Liver (tissue), 9 donors: Measurements from ENCODE around the gene CCDC88C. TPM values are rescaled to one million over a fixed set of nuclear protein-coding genes. Genes with fewer than 3 reads are reported as not detected.
A peak's percentile ranks its signal among the peaks of the same experiment; 100 is the strongest.

ENCODE experiments used
- DNase-seq: peaks from one replicate; pipeline ENCODE4 v3.0.0-alpha.2; 2017; ENCODE audit warnings: low spot score
- H3K27ac ChIP-seq, 2 donors: one replicate each; pipeline ENCODE4 v1.7.0; 2013; ENCODE audit warnings: inconsistent platforms in 2 of 2, low read length in 2 of 2, control low read depth in 1 of 2, low read depth in 1 of 2, mild to moderate bottlenecking in 1 of 2
- H3K27me3 ChIP-seq, 4 donors: one replicate each; pipeline versions ENCODE4 v1.6.1 to v1.7.0; 2013; ENCODE audit warnings: low read length in 3 of 4, inconsistent platforms in 1 of 4, mild to moderate bottlenecking in 1 of 4, moderate library complexity in 1 of 4; ENCODE audit not compliant: control insufficient read depth in 4 of 4, insufficient read depth in 4 of 4
- H3K36me3 ChIP-seq, 4 donors: one replicate each; pipeline versions ENCODE4 v1.6.1 to v1.7.0; 2013; ENCODE audit warnings: low read length in 3 of 4, mild to moderate bottlenecking in 3 of 4, low read depth in 1 of 4, moderate library complexity in 1 of 4; ENCODE audit not compliant: control insufficient read depth in 4 of 4, insufficient read depth in 3 of 4
- H3K4me1 ChIP-seq, 4 donors: one replicate each; pipeline versions ENCODE4 v1.6.1 to v1.7.0; 2013; ENCODE audit warnings: low read length in 3 of 4, mild to moderate bottlenecking in 3 of 4, moderate library complexity in 1 of 4; ENCODE audit not compliant: control insufficient read depth in 4 of 4, insufficient read depth in 4 of 4
- H3K4me3 ChIP-seq, 3 donors: one replicate each; pipeline versions ENCODE4 v1.6.1 to v1.7.0; 2013; ENCODE audit warnings: low read length in 3 of 3, control low read depth in 1 of 3, low read depth in 1 of 3, mild to moderate bottlenecking in 1 of 3
- H3K9ac ChIP-seq, 2 donors: one replicate each; pipeline ENCODE4 v1.7.0; 2013; ENCODE audit warnings: low read length in 2 of 2, mild to moderate bottlenecking in 2 of 2, moderate library complexity in 2 of 2, control low read depth in 1 of 2, low read depth in 1 of 2
- H3K9me3 ChIP-seq, 4 donors: one replicate each; pipeline versions ENCODE4 v1.6.1 to v1.7.0; 2013; ENCODE audit warnings: low read length in 3 of 4; ENCODE audit not compliant: control insufficient read depth in 4 of 4
- FOXA1 ChIP-seq: IDR thresholded peaks from 2 replicates; pipeline ENCODE4 v1.6.1; 2016; ENCODE audit warnings: antibody characterized with exemption
- FOXA2 ChIP-seq: IDR thresholded peaks from 2 replicates; pipeline ENCODE4 v1.6.1; 2016; ENCODE audit warnings: antibody characterized with exemption
- GABPA ChIP-seq, 2 donors: IDR thresholded peaks in 1 of 2; conservative IDR thresholded peaks in 1 of 2; 2 replicates each; pipeline ENCODE4 v1.6.1; 2016; ENCODE audit warnings: antibody characterized with exemption in 2 of 2, mild to moderate bottlenecking in 1 of 2, moderate library complexity in 1 of 2
- HNF4G ChIP-seq: IDR thresholded peaks from 2 replicates; pipeline ENCODE4 v1.6.1; 2016; ENCODE audit warnings: antibody characterized with exemption
- JUND ChIP-seq, 2 donors: IDR thresholded peaks; 2 replicates each; pipeline ENCODE4 v1.6.1; 2016; ENCODE audit warnings: antibody characterized with exemption in 2 of 2
- NR2F2 ChIP-seq: IDR thresholded peaks from 2 replicates; pipeline ENCODE4 v1.6.1; 2016; ENCODE audit warnings: antibody characterized with exemption
- RAD21 ChIP-seq, 2 donors: IDR thresholded peaks; 2 replicates each; pipeline ENCODE4 v1.6.1; 2016; ENCODE audit warnings: antibody characterized with exemption in 2 of 2, mild to moderate bottlenecking in 2 of 2
- REST ChIP-seq: IDR thresholded peaks from 2 replicates; pipeline ENCODE4 v1.6.1; 2016; ENCODE audit warnings: antibody characterized with exemption, mild to moderate bottlenecking
- RXRA ChIP-seq, 2 donors: IDR thresholded peaks; 2 replicates each; pipeline ENCODE4 v1.6.1; 2017 to 2018; ENCODE audit warnings: antibody characterized with exemption in 2 of 2, mild to moderate bottlenecking in 1 of 2
- SP1 ChIP-seq: IDR thresholded peaks from 2 replicates; pipeline ENCODE4 v1.6.1; 2018; ENCODE audit warnings: antibody characterized with exemption, mild to moderate bottlenecking
- TAF1 ChIP-seq: conservative IDR thresholded peaks from 2 replicates; pipeline ENCODE4 v1.6.1; 2016; ENCODE audit warnings: antibody characterized with exemption, mild to moderate bottlenecking
- YY1 ChIP-seq: IDR thresholded peaks from 2 replicates; pipeline ENCODE4 v1.6.1; 2016; ENCODE audit warnings: antibody characterized with exemption, mild to moderate bottlenecking
- WGBS: extraction: QIAGEN DNeasy Blood & Tissue Kit; methylation state at CpG from one replicate; pipeline ENCODE4 v1.1.7; 2013; 5-methylcytosine and 5-hydroxymethylcytosine counted together
- polyA plus RNA-seq, 2 donors: library from polyadenylated mRNA; stranded (reverse) in 1 of 2; unstranded in 1 of 2; fragments of 200-250 nt in 1 of 2; fragments of >200 nt in 1 of 2; fragmentation: Nextera tagmentation in 1 of 2; extraction: Ambion mirVana in 1 of 2; gene quantifications; one replicate each; pipeline versions ENCODE4 v1.2.1 to v1.2.3, GENCODE V29; 2013 to 2015
- total RNA-seq, 2 donors: library from RNA; depleted of rRNA; stranded (reverse); fragments of >200 nt; gene quantifications; one replicate each; pipeline ENCODE4 v1.2.3, GENCODE V29; 2014
- TF ChIP-seq, protein P1 (sequence below): IDR thresholded peaks from 2 replicates; pipeline ENCODE4 v1.6.1; 2016; ENCODE audit warnings: antibody characterized with exemption
- TF ChIP-seq, protein P2 (sequence below): fragments of 150-350 bp; IDR thresholded peaks from 2 replicates; pipeline ENCODE4 v1.5.1; 2017; ENCODE audit warnings: improper control_type of control experiment, low read depth, low read length; ENCODE audit not compliant: missing input control
- donor health status: healthy.
- donor health status: healthy.
- donor health status: healthy.
- donor health status: healthy.
- donor health status: healthy.

Gene CCDC88C
- total and polyA plus RNA-seq, 4 donors: 1.3 to 10.8 (median 4.0) TPM

- peak; percentile 77 for DNase-seq
- Histone ChIP-seq H3K4me3 (no peak overlapping the region), H3K27me3 (no peaks in the 10 kb centered on the region), H3K27ac (peak overlapping the region in 1 of 2 donors; percentile 7), H3K4me1 (peaks cover 1 to 28% (median 9%) of the 10 kb centered on the region in 4 donors), H3K9me3 (no peaks in the 10 kb centered on the region), H3K36me3 (no peaks in the 10 kb centered on the region), H3K9ac (no peak overlapping the region)
- TF ChIP-seq HNF4G: no peak
- TF ChIP-seq REST: no peak
- TF ChIP-seq, protein P1, sequence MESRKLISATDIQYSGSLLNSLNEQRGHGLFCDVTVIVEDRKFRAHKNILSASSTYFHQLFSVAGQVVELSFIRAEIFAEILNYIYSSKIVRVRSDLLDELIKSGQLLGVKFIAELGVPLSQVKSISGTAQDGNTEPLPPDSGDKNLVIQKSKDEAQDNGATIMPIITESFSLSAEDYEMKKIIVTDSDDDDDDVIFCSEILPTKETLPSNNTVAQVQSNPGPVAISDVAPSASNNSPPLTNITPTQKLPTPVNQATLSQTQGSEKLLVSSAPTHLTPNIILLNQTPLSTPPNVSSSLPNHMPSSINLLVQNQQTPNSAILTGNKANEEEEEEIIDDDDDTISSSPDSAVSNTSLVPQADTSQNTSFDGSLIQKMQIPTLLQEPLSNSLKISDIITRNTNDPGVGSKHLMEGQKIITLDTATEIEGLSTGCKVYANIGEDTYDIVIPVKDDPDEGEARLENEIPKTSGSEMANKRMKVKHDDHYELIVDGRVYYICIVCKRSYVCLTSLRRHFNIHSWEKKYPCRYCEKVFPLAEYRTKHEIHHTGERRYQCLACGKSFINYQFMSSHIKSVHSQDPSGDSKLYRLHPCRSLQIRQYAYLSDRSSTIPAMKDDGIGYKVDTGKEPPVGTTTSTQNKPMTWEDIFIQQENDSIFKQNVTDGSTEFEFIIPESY: no peak
- TF ChIP-seq, protein P2, sequence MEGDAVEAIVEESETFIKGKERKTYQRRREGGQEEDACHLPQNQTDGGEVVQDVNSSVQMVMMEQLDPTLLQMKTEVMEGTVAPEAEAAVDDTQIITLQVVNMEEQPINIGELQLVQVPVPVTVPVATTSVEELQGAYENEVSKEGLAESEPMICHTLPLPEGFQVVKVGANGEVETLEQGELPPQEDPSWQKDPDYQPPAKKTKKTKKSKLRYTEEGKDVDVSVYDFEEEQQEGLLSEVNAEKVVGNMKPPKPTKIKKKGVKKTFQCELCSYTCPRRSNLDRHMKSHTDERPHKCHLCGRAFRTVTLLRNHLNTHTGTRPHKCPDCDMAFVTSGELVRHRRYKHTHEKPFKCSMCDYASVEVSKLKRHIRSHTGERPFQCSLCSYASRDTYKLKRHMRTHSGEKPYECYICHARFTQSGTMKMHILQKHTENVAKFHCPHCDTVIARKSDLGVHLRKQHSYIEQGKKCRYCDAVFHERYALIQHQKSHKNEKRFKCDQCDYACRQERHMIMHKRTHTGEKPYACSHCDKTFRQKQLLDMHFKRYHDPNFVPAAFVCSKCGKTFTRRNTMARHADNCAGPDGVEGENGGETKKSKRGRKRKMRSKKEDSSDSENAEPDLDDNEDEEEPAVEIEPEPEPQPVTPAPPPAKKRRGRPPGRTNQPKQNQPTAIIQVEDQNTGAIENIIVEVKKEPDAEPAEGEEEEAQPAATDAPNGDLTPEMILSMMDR: no peak
- TF ChIP-seq JUND (IDR thresholded peaks at IDR 0.05): no peak
- no peak for TF ChIP-seq YY1
- no peak for TF ChIP-seq GABPA (IDR thresholded peaks at IDR 0.05 in 1 of 2, conservative IDR thresholded peaks at IDR 0.05 in 1 of 2)
- no peak for TF ChIP-seq TAF1
- TF ChIP-seq FOXA1: no peak
- TF ChIP-seq SP1: no peak
- TF ChIP-seq FOXA2: no peak
- no peak for TF ChIP-seq NR2F2
- TF ChIP-seq RXRA (IDR thresholded peaks at IDR 0.05): no peak
- WGBS: 74% methylated on average over 17 of the region's 17 CpGs
Observed at GRCh38 chr14:91372671-91373495, 44.7 kb downstream of the CCDC88C start.

GRCh38 chr14:91371990-91372375 lies 45.6 kb downstream of the CCDC88C start:
- Histone ChIP-seq H3K9me3 (no peaks in the 10 kb centered on the region), H3K4me1 (peaks cover 1 to 22% (median 8%) of the 10 kb centered on the region in 4 donors), H3K27me3 (no peaks in the 10 kb centered on the region), H3K9ac (no peak overlapping the region), H3K27ac (no peak overlapping the region), H3K4me3 (no peak overlapping the region), H3K36me3 (no peaks in the 10 kb centered on the region)
- no peak for TF ChIP-seq RAD21 (IDR thresholded peaks at IDR 0.05)
- no peak for TF ChIP-seq REST
- DNase-seq: no peak
- 98% methylated on average over 4 of the region's 4 CpGs for WGBS
